VCaP (cell line): Measurements from ENCODE around the gene GPATCH8.
"Not testable (repeated sequence)": the region's sequence is repeated elsewhere in the genome, so short reads cannot be mapped to it uniquely, and the experiment has no call there.

Experiments
- H3K27ac ChIP-seq: fragments of 450-650 bp; 2 replicates; pipeline ENCODE4 v1.5.1; 2017
- TF ChIP-seq, protein P1 (sequence below): fragments of 450-650 bp; conservative IDR thresholded peaks from 2 replicates; pipeline ENCODE4 v1.5.1; 2017; ENCODE audit warnings: mild to moderate bottlenecking, moderate library complexity

Gene GPATCH8

DNA sequence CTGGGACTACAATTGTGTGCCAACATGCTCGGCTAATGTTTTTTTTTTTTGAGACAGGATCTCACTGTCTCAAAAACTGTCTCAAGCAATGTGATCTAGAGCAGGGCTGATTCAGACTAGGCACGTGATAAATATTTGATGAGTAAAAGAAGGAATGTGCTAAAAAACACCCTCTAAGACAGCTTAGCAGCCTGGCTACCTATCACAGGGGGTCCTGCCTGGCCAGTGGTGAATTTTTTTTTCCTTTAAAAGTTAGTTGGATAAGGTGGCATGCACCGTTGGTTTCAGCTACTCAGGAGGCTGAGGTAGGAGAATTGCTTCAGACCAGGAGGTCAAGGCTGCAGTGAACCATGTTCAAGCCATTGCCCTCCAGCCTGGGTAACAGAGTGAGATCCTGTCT is 14.8 kb upstream of the GPATCH8 start:
- TF ChIP-seq, protein P1, sequence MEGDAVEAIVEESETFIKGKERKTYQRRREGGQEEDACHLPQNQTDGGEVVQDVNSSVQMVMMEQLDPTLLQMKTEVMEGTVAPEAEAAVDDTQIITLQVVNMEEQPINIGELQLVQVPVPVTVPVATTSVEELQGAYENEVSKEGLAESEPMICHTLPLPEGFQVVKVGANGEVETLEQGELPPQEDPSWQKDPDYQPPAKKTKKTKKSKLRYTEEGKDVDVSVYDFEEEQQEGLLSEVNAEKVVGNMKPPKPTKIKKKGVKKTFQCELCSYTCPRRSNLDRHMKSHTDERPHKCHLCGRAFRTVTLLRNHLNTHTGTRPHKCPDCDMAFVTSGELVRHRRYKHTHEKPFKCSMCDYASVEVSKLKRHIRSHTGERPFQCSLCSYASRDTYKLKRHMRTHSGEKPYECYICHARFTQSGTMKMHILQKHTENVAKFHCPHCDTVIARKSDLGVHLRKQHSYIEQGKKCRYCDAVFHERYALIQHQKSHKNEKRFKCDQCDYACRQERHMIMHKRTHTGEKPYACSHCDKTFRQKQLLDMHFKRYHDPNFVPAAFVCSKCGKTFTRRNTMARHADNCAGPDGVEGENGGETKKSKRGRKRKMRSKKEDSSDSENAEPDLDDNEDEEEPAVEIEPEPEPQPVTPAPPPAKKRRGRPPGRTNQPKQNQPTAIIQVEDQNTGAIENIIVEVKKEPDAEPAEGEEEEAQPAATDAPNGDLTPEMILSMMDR = no peak
- H3K27ac ChIP-seq = no peak overlapping the region

DNA sequence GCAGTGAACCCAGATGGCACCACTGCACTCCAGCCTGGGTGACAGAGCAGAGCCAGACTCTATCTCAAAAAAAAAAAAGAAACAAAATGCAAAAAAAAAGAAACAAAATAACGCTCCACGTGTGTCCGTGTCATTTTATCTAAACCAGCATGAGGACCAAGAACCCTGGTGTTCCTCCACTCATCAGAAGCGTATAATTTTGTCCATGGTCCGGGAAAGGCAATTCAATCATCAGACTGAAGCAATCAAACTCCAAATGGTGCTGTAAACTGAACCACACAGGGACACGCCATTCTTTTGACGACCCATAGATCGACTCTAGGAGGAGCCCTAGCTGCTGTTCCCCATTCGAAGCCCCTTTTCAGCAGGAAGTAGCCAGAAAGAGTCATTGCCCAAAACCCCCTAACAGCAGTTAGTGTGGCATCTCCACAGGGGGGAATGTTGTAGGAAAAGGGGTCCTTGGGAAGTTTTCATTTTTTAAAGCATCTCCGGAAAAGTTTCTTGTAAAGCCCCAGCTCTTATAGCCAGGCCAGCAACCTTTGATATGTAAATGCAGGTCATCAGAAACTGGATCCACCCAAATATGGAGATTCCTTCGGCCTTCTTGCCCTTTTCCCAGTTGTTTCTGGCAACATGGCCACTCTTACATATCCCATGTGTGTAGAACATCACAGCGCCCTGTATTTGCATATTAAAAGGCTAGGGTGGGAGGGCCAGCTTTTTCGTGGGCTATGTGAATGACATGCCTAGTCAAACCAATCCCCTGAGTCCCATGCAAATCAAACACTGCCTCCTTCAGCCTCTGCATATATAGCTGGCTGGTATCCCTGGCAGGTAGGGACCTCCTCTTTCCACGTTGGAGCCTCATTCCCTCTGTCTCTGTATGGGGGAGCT is 8.3 kb upstream of the GPATCH8 start:
- not testable (repeated sequence) for H3K27ac ChIP-seq

DNA sequence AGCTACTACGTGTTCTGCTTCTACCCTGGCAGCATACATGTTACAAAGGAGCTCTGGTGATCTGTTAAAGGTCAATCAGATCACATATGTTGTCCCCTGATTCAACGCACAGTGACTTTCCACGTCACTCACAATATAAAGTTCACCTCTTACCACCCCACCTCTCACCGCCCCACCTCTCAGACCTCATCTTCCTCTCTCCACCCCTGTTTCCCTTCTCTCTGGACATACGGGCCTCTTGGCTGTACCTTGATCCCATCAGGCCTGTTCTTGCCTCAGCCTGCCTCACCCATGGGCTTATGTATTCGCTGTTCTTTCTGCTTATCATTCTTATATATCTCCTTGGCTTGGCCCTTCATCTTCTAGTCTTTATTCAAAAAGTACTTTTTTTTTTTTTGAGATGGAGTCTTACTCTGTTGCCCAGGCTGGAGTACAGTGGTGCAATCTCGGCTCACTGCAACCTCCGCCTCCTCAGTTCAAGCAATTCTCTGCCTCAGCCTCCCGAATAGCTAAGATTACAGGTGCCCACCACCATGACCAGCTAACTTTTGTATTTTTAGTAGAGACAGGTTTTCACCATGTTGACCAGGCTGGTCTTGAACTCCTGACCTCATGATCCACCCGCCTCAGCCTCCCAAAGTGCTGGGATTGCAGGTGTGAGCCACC is 3.9 kb upstream of the GPATCH8 start:
- not testable (repeated sequence) for H3K27ac ChIP-seq

DNA sequence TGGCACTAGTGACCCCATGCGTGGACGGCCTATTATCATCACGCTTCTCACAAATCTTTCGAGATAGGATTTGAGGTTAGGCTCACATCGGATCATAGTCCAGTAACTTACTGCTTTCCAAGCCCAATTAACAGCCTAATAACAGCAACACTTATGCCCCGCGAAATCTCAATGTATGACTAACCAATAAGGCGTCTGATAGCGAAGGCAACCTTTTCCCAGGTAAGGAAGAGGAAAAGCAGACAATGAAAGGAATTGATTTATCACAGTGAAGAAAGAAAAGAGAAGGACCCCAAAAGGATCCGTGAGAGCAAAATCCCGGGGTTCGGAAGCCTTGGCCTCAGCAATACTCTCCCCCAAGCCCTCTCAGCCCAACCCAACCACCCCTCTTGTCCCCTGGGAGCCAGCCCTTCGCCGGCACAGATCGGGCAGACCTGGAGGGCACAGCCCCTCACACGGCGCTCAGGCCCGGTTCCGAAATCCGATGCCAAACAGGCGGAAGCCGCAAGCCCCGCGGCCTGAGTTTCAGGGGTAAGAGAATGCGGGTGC is 534 bp downstream of the GPATCH8 start:
- TF ChIP-seq, protein P1 = no peak
- H3K27ac ChIP-seq = peak overlapping the region; percentile 97

DNA sequence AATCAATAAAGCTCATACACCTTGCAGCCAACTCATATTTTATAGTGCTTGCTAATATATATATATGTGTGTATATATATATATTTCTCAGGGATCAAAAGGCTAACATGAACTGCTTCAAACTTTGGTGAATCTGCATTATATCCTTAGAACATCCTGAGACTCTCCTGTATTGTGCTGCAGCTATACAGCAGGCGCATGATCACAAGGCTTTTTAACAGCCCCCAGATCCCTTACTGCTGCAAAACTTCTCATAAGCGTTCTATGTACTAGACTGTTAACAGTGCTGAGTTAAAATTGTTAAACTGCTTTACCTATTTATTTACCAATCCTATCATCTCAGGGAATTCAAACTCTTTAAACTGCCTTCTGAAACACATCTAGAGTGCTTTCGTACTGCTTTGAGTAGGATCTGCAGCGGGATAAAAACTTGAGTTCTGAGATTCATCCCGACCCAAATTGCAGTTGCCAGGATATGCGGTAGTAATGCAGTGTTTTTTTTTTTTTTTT is 1.3 kb downstream of the GPATCH8 start:
- peak overlapping the region; percentile 97 for H3K27ac ChIP-seq
- TF ChIP-seq, protein P1 = no peak

DNA sequence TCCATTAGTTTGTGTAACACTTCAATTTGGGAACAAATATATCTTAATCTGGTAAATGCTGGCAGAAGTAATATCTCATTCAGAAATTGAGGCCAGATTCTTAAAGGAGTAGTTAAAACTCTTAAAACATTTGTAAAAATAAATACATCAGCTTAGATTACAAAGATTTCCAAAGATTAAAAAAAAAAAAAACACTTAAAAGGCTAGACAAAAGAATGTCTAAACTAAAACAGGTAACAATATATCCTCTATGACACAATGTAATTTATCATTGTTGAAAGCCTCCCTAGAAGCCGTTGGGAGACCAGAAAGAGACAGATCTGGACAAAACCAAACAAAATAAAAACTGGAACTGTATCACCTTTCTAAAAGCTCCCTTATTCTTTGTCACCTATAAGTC is 3.5 kb downstream of the GPATCH8 start:
- TF ChIP-seq, protein P1 = no peak
- H3K27ac ChIP-seq = no peak overlapping the region

DNA sequence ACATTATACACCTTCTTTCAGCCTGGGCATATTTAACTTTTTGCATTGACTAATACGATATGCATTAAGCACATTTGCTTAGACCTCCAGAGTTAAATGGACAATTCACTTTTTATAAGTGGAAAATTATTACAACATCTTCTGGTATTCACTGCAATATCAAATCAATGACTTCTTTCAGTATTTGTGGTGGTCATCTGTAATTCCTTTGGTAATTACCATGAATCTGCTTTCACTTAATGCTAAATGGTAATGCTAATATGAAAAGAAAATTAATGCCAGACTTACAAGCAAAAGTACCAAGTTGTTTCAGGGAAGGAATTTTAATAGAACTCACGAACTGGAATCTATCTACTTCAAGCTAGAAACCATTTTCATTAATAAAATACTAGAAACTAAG is 6.4 kb downstream of the GPATCH8 start:
- TF ChIP-seq, protein P1 = no peak
- no peak overlapping the region for H3K27ac ChIP-seq

DNA sequence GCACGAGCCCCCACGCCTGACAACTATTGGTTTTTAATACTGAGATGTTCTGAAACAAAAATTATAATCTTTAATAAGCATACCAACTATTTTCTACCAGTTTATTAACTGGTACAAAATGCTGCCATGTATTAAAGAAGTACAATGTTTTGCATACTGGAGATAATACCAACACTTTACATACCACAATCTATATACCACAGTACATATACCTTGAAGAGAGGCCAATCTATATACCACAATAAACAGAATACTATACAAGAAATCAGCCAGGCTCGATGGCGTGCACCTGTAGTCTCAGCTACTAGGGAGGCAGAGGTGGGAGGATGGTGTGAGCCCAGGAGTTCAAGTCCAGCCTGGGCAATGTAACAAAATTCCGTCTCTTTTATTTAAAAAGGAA is 9.9 kb downstream of the GPATCH8 start:
- TF ChIP-seq, protein P1 = no peak
- peak overlapping the region; percentile 20; the same call in 1 of the 2 replicates for H3K27ac ChIP-seq
